NCI-H2227 treated with DMSO at 0.1 percent for 48 hours (cell line): ENCODE results near the gene KCNJ3.

Source experiments
- DNase-seq: peaks from one replicate; lab custom pipeline; 2025; lab: John Stamatoyannopoulos, UW

KCNJ3 gene, protein sequence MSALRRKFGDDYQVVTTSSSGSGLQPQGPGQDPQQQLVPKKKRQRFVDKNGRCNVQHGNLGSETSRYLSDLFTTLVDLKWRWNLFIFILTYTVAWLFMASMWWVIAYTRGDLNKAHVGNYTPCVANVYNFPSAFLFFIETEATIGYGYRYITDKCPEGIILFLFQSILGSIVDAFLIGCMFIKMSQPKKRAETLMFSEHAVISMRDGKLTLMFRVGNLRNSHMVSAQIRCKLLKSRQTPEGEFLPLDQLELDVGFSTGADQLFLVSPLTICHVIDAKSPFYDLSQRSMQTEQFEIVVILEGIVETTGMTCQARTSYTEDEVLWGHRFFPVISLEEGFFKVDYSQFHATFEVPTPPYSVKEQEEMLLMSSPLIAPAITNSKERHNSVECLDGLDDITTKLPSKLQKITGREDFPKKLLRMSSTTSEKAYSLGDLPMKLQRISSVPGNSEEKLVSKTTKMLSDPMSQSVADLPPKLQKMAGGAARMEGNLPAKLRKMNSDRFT

DNA sequence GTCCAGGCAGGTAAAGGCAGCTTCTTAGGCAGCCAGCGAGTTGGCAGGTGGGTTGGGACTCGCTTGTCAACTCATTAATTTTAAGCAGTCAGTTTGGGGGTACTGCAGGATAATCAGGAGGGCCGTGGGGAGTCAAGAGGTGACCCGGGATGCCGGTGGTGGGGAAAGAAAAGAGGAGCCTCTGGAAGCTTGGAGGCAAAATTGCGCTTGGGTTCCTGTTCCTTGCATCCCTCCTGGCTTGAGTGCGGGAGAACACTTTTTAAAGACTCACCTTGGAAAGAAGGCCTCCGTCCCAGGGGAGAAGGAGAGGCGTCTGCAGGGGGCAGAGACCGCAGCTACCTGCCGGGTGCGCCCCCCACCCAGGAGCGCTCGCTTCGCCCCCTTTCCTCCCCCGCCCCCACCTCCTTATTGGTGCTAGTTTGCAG, at the start of gene KCNJ3:
Gene KCNJ3 (plus strand): TSS at position 400 of the 425 bp plus-strand sequence. CDS start 81 bp downstream, outside the sequence.
- peak; percentile 66 for DNase-seq

DNA sequence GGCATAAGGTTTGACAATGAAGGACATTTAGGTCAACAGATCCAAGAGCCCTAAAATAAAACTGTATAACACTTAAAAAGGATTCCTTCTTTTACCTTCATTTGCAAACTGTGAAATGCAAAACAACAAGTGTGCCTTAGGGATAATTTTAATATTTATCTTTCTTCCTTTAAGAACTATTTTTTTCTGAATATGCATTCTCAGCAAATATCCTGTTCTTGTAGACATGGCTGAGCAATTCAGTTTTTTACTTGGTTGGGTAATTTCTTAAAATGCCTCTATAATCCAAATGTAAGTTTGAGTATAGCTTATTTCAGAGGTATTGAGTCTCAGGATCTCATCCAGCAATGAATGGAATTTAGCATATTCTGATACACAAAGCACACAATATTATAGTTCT, 43.0 kb upstream of the KCNJ3 start:
- no peak for DNase-seq

DNA sequence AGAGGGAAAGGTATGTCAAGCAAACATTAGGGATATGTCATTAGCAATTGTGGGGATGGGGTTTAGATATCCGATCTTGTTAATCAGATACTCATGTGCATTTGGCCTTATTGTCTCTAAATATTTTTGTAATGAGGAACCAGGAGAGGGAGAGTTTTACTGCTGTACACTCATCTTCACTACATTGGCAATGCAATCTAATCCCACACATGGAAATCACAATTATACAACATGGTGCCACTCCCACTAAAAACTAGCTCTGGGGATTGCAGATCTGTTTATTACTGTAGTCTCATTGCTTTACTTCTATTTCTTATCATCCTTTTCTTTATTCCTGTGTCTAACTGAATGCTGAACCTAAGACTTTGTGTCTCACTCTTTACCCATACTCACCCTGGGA, 39.6 kb upstream of the KCNJ3 start:
- no peak for DNase-seq

DNA sequence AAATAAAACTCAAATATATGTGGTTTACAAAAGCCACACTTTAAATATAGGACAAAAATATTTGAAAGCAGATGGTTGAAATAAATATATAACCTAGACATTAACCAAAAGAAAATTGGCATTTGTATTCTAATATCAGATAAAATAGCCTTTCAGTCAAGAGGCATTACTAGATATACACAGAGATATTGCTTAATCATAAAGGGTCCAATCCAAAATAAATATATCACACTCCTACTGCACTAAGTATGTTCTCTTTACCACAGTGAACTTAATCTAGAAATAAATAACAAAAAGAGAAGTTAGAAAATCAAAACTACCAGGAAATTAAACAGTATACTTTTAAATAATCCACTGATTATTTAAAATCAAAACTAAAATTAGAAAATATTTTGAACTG, 34.2 kb upstream of the KCNJ3 start:
- no peak for DNase-seq

DNA sequence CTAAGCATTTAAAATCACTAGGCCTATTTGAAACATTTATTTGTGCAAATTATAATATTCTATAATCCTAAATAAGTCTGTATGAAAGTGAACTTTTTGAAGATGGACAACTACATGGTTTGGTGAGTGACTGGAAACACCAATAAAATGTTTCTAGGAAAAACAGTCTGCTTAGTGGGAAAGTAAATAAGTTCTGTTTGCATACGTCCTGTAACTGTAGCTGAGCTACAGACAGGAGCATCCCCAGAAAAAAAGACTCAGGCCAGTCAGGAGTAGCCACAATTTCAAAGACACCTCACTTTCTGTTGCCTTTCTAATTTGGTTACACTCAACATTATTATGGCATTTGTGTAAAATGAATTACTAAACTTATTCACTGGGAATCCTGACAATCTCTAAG, 28.4 kb upstream of the KCNJ3 start:
- no peak for DNase-seq

DNA sequence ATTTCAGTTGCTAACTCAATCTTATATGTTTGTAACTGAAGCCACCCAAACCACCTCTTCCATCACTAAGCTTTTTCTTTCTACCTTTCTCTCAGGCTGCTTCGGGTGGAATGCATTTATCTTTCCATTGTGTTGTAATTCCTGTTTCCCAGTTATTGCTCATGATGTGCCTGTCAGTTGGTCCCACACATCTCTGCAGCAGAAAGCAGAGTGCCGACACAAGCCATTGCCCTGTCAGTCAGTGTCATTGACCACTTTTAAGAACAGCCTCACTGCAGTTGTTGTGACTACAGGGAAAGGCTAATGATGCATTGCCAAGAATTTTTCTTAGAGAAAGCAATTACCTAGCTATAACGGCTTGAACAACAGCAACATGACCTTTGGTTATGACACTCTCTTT, 24.8 kb upstream of the KCNJ3 start:
- no peak for DNase-seq

DNA sequence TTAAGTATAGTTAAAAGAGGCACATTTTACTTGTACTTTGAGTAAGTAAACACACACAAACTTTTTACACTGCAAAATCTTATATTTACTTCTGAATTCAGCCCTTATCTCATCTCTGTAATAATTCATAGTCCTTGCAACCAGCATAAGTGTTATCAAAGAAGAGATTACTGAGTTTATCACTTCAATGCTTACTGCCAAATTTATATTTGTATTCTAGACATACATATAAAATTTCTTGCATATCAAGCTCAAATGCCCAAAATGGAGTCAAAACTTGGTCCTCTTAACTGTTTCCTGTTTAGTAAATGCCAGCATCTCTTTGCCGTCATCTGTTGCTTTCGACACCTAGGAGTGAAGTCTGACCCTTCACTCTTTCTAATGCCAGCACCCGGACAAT, 21.1 kb upstream of the KCNJ3 start:
- DNase-seq = no peak

DNA sequence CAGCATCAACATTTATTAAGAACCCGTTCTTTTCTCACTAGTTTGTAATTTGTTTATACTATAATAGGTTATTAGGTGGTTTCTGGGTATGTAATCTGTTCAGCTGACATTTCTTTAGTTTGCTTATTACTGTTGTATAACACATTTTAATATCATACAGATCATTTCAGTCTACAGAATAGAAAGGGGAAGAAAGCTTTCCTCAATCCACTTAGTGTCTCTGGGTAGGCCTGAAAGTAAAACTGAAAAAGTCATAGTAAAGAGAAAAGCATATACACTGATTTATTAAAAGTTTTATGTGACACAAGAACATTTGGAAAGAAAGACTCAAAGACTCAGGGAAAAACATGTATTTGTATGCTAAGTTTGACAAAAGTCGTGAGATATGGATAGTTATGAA, 16.8 kb upstream of the KCNJ3 start:
- DNase-seq = no peak

DNA sequence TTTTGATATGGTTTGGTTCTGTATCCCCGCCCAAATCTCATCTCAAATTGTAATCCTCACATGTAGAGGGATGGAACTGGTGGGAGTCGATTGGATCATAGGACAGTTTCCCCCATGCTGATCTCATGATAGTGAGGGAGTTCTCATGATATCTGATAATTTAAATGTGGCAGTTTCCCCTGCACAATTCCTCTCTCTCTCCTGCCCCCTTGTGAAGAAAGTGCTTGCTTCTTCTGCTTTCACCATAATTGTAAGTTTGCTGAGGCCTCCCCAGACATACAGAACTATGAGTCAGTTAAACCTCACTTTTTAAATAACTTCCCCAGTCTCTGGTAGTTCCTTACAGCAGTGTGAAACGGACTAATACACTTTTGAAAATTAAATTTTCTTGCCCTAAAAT, 12.3 kb upstream of the KCNJ3 start:
- no peak for DNase-seq

DNA sequence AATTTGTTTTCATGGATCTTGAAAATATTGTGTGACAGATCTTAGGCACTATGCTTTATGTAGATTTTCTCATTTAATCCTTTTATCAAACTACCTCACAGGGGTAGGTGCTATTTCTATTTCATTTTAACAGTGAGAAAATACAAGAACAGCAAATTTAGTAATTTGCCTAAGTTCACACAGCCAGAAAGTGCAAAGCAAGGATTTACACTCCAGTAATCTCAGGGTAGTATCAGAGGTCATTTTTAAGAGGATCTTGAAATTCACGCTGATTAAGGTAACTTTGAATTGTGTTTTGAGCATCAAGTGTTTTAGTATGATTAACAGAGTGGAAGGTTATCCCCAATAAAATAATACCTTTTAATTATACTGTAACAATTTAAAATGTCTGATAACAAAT, 10.1 kb upstream of the KCNJ3 start:
- no peak for DNase-seq

DNA sequence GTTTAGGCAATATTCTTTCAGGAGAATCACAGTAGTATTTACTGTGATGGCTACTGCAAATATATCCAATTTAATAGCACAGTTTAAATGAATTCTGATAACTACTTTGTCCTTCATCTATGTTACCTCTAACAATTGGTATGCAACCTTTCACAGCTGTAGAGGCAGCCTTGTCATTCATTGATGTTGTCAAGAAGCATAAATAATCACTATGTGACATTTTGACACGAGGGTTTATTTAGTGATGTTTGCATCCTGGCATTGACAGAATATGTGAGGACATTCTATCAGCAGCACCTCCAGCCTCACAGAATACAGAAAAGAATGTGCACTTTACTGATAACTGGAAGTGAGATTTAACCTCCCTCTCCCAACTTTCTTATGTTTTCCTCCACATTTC, 9.3 kb upstream of the KCNJ3 start:
- no peak for DNase-seq

DNA sequence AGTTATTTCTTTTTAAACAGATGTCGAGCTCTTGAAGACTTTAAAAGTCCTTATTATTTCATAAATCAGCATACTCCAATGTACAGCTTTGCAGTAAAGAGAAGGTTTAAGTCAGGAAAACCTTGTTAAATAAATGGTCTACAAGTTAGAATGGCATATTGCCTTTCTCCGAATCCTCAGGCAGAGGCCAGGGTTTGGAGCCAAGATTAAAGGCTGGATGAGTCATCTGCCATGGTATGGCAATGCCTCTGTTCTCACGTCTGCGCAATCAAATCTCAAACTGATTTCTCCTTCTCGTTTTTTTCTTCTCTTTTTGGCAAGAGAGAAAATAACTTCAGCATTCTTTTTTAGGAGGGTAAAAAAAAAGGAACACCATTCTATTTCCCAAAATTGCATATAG, 5.6 kb upstream of the KCNJ3 start:
- DNase-seq = no peak

DNA sequence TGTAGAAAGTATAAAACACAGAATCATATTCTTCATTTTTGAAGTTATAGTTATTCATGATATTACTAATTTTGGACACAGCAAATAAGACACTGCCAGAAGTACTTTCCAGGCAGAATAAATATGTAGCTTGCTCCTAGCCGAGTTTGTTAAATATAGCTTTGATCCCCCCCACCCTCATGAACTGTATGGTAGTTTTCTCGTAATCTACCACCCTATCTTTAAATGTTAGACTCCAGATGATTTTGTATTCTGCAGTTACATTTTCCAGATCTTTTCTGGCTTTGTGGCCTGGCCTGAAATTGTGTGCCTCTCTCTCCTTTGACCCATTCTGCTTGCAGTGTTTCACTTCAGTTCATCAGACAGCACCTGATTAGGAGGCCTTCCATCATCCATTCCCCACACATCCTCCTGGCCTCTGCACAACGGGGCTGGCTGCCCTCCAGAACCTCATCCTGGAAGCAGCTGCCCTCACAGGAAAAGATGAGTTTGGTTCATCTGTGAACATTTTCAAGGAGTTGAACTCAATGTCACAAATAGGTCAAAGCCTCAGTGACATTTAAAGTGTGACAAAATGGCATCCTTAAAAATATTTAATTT, 4.7 kb upstream of the KCNJ3 start:
- DNase-seq = no peak

DNA sequence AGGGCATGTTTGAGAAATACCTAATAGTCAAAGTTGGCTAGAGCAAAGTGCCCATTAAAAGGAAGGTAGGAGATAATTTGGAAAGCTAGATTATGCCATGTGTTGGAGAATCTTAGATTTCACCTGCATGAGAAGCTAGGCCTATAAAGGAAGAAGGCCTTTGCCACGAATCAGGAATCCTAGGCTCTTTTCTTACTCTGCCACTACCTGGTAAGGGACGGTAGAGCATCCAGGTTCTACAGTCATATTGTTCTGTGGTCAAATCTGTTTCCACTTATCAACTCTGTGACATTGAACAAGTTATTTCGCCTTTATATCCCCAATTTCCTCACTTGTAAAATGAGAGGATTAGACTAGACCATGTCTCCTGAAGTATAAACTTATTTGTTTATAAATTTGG, 3.6 kb upstream of the KCNJ3 start:
- peak; percentile 26 for DNase-seq

DNA sequence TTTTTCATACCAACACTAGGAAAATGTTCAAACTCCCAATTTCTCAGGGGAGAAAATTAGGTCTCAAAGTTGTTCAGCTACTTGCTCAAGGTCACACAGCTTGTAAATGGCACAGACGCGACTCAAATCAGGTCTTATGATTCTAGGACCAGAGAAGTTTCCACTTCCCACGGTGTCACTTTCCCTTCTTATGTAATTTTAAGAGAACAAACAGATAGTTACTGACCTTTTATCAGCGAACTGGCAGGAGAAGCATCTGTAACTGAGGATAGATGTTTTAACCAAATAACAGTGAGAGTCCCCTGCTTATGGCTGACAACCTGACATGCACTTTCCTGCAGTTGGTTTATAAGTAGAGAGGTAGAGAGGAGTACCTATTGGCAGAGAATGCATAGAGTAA, 2.1 kb upstream of the KCNJ3 start:
- DNase-seq = peak; percentile 78

DNA sequence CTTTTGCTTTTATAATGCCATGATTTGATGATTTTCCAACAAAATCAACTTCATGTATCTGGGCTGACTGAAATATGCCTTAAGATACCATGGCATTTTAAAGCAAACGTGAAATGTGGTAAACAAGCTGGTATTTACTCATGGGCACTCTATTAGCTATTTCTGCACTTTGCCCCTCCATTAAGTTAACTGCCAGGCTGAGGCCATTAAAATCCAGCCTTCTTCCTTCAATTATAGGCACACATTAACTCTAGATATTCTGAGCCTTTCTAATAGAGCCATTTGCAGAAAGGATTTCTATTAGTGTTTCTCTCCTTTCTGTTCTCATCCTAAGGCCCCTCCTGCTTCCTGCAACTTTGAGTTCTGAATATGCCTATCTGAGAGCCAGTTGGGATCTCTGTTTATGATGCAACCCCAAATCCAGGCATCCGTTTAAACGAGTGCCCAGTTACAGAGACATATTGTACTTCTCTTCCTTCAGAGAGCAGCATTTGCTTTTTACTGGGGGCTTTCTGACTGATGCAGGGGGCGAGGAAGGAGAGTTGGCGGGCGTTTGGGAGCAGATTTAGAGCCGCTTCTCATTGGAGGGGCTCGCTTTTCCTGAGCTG, 1.6 kb upstream of the KCNJ3 start:
- DNase-seq = peak; percentile 89

DNA sequence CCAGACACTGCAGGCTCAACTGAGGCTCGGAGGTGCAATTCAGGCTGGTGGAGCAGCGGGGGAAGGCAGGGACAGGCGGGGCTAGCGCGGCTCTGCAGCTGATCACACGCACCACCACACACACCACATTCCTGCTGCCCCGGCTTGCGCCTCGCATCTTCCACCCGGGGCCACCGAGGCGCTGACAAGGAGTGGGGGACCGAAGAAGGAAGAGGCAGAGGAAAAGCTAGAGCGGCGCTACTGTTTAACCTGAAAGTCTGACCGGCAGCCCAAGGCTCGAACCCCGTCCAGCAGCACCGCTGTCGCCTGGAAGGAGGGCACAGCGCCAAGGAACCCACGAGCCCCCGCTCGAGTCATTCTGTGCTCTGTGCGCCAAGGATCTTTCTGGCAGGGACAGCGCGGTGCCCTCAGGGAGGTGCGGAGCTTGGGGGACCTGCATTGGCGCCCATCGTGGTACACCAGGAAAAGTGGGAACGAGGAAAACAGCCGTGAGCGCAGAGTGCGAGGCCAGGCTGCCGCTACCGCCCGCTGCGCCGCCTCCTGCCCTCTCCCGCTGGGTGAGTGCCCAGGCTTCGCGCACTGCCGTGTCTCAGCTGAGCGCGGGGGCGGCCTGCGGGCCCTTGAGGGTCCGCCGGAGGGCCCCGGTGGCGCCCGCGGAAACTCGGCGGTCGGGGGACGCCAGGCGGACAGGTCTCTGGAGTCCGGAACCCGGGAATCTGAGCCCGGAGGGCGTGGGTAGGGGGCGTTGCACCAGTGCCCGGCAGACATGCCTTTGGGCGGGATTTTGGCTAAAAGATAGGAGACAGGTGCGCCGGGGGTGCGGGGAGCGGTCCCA, 860 bp upstream of the KCNJ3 start:
- DNase-seq = peak; percentile 89

DNA sequence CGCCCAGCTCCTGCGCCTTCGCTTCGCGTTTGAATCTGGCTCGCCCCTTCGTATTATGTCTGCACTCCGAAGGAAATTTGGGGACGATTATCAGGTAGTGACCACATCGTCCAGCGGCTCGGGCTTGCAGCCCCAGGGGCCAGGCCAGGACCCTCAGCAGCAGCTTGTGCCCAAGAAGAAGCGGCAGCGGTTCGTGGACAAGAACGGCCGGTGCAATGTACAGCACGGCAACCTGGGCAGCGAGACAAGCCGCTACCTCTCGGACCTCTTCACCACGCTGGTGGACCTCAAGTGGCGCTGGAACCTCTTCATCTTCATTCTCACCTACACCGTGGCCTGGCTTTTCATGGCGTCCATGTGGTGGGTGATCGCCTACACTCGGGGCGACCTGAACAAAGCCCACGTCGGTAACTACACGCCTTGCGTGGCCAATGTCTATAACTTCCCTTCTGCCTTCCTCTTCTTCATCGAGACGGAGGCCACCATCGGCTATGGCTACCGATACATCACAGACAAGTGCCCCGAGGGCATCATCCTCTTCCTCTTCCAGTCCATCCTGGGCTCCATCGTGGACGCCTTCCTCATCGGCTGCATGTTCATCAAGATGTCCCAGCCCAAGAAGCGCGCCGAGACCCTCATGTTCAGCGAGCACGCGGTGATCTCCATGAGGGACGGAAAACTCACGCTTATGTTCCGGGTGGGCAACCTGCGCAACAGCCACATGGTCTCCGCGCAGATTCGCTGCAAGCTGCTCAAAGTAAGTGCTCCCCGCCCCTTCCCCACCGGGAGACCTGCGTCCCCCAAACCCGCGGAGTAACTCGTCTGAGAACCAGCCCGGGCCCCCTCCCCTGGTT, 453 bp downstream of the KCNJ3 start:
- peak; percentile 83 for DNase-seq

DNA sequence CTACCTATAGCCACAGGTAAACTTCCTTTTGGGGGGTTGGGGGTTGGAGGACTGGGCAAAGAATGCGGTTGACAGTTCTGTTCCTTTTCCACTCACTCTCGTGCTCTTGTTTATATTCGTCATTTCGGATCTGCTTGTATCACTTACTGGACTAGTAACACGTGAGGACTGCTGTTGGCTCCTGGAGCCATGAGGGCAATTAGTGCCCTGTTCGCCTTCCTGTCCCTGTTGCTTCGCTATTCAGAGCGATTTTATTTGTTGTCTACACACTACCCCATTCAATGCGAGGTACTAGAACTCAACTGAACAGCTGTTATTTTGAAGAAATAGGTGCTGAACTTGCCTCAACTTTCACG, 1.1 kb downstream of the KCNJ3 start:
- DNase-seq = peak; percentile 85

DNA sequence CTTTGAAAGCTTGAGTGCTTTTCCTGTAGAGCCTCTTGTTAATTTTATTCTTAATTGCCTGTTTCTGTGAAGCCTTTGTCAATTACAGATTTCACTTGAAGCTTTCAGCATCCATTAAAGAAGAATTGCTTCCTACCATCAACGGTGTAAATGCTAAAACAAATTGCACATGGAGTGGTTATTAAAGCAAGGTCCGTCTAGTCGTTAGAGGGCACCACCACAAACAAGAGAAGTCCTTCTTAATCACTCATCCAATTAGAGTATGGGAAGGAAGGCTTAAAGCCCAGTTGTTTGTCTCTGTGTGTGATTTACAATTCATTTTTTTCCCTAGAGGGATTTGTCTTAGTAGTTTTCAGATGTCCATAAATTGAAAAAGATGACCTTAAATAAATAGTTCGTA, 1.6 kb downstream of the KCNJ3 start:
- peak; percentile 72 for DNase-seq

DNA sequence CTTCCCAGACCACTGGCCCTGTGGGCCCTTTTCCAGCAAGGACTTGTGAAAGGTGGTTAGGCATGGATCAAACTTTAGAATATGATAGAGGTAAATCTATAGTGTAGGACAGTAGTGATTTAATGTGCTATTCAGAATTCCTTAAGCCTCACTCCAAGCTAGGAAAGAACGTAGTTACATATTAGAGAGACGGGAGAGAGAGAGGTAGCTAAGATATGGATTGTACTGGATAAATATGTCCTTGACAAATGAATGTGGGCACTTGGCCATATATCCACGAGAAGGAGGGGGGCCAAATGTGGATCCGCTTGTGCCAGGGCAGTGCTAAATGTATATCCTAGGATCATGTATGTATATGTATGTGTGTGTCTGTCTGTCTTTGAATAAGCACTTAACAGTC, 6.5 kb downstream of the KCNJ3 start:
- peak; percentile 87 for DNase-seq
